ENCODE data around the gene NAA25. TPM values are rescaled to one million over a fixed set of nuclear protein-coding genes. Genes with fewer than 3 reads are reported as not detected.

NAA25 gene
- total RNA-seq, 1 donor from 2014 or later, result 37.4 TPM

- H3K36me3 Mint-ChIP-seq, result peaks cover 43% of the 10 kb centered on the region
- no peak overlapping the region for H3K4me3 Mint-ChIP-seq
- DNase-seq (ENCODE audit: low spot score in 2 of 2, unreplicated experiment in 2 of 2), result no peak
- no peaks in the 10 kb centered on the region for H3K4me1 Mint-ChIP-seq
- no peak for TF ChIP-seq CTCF (IDR thresholded peaks at IDR 0.05; ENCODE audit: unreplicated experiment)
- no peaks in the 10 kb centered on the region for H3K9me3 Mint-ChIP-seq
- no peaks in the 10 kb centered on the region for H3K27me3 Mint-ChIP-seq (ENCODE audit: low read depth)
- no peak overlapping the region for H3K27ac Mint-ChIP-seq
Observed at GRCh38 chr12:112035219-112035785, 73.3 kb downstream of the NAA25 start.

GRCh38 chr12:112032292-112032691, 76.3 kb downstream of the NAA25 start:
- peaks cover 29% of the 10 kb centered on the region for H3K36me3 Mint-ChIP-seq
- no peaks in the 10 kb centered on the region for H3K27me3 Mint-ChIP-seq (ENCODE audit: low read depth)
- no peak for TF ChIP-seq CTCF (IDR thresholded peaks at IDR 0.05; ENCODE audit: unreplicated experiment)
- no peaks in the 10 kb centered on the region for H3K4me1 Mint-ChIP-seq
- H3K9me3 Mint-ChIP-seq, result no peaks in the 10 kb centered on the region
- DNase-seq (ENCODE audit: low spot score in 2 of 2, unreplicated experiment in 2 of 2), result no peak
- H3K4me3 Mint-ChIP-seq, result no peak overlapping the region
- no peak overlapping the region for H3K27ac Mint-ChIP-seq

GRCh38 chr12:112031472-112031871, 77.1 kb downstream of the NAA25 start:
- Mint-ChIP-seq H3K4me3 (no peak overlapping the region), H3K4me1 (no peaks in the 10 kb centered on the region), H3K36me3 (peaks cover 31% of the 10 kb centered on the region), H3K27ac (peak overlapping the region; percentile 30), H3K9me3 (no peaks in the 10 kb centered on the region), H3K27me3 (ENCODE audit: low read depth) (no peaks in the 10 kb centered on the region)
- TF ChIP-seq CTCF (IDR thresholded peaks at IDR 0.05; ENCODE audit: unreplicated experiment), result no peak
- DNase-seq (ENCODE audit: low spot score in 2 of 2, unreplicated experiment in 2 of 2), result no peak

- H3K9me3 Mint-ChIP-seq, result no peaks in the 10 kb centered on the region
- DNase-seq (ENCODE audit: low spot score in 2 of 2, unreplicated experiment in 2 of 2), result no peak
- H3K27ac Mint-ChIP-seq, result no peak overlapping the region
- no peaks in the 10 kb centered on the region for H3K27me3 Mint-ChIP-seq (ENCODE audit: low read depth)
- TF ChIP-seq CTCF (IDR thresholded peaks at IDR 0.05; ENCODE audit: unreplicated experiment), result no peak
- H3K36me3 Mint-ChIP-seq, result peaks cover 37% of the 10 kb centered on the region
- H3K4me1 Mint-ChIP-seq, result no peaks in the 10 kb centered on the region
- no peak overlapping the region for H3K4me3 Mint-ChIP-seq
Observed at GRCh38 chr12:112029301-112029700, 79.3 kb downstream of the NAA25 start.

- Mint-ChIP-seq H3K36me3 (peaks cover 23% of the 10 kb centered on the region), H3K27me3 (ENCODE audit: low read depth) (no peaks in the 10 kb centered on the region), H3K4me1 (no peaks in the 10 kb centered on the region), H3K27ac (peak overlapping the region; percentile 37), H3K9me3 (no peaks in the 10 kb centered on the region), H3K4me3 (no peak overlapping the region)
- no peak for TF ChIP-seq CTCF (IDR thresholded peaks at IDR 0.05; ENCODE audit: unreplicated experiment)
- DNase-seq (ENCODE audit: low spot score in 2 of 2, unreplicated experiment in 2 of 2), result no peak
Observed at GRCh38 chr12:112025808-112026375, 82.7 kb downstream of the NAA25 start.
